Measurements from ENCODE around the gene HSD17B2.

HSD17B2 gene

DNA sequence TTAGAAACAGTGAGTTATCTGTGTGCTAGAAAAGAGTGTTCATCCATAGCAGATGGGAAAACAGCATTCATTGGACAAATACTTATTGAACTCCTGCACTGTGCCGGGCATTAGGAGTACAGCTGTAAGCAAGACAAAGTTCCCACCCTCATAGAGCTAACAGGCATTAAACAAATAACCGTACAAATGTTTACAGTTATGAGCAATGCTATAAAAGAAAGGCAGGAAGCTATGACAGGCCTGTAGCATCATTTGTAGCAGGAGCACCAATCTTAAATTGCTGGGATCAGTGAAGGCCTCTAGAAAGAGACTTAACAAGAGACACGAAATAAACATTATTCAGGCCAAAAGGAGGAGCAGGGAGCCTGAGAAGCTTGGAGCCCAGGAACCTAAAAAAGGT is 39.4 kb upstream of the HSD17B2 start:
- Histone ChIP-seq H3K79me2 (ENCODE audit: control insufficient read depth, insufficient read depth, low read length) (no peaks in the 10 kb centered on the region), H3K79me1 (ENCODE audit: low read length) (no peaks in the 10 kb centered on the region), H3K9ac (ENCODE audit: low read length) (no peak overlapping the region), H3K56ac (ENCODE audit: low read length) (no peak overlapping the region), H3K27ac (ENCODE audit: low read depth, low read length) (no peak overlapping the region), H3K4me1 (ENCODE audit: control insufficient read depth, low read depth, low read length) (no peaks in the 10 kb centered on the region), H3K4ac (ENCODE audit: low read depth, low read length) (no peak overlapping the region), H2AK5ac (ENCODE audit: low read length) (no peak overlapping the region), H2BK15ac (replicated peaks; ENCODE audit: low read depth) (no peak overlapping the region), H4K5ac (ENCODE audit: low read length) (no peak overlapping the region), H3K4me2 (ENCODE audit: low read length) (no peak overlapping the region), H3K18ac (ENCODE audit: low read length) (no peak overlapping the region), H3K23ac (ENCODE audit: low read length) (no peak overlapping the region), H2BK120ac (ENCODE audit: low read depth, low read length) (no peak overlapping the region), H3K27me3 (ENCODE audit: insufficient read depth, low read length, poor library complexity) (no peaks in the 10 kb centered on the region), H3K4me3 (ENCODE audit: low read length) (no peak overlapping the region), H4K8ac (ENCODE audit: low read depth, low read length) (no peak overlapping the region), H2BK5ac (ENCODE audit: low read length) (no peak overlapping the region), H3K36me3 (ENCODE audit: control insufficient read depth, insufficient read depth, low read length) (no peaks in the 10 kb centered on the region)
- no CpG with 5 or more reads among the region's 3 CpGs for WGBS (ENCODE audit: extremely low coverage, insufficient coverage, low lambda C conversion rate)
- no peak for DNase-seq

- no peaks in the 10 kb centered on the region for H3K36me3 ChIP-seq (ENCODE audit: control insufficient read depth, insufficient read depth, low read length)
- no peak overlapping the region for H3K9ac ChIP-seq (ENCODE audit: low read length)
- no peak overlapping the region for H3K18ac ChIP-seq (ENCODE audit: low read length)
- no peak overlapping the region for H3K27ac ChIP-seq (ENCODE audit: low read depth, low read length)
- no CpG with 5 or more reads among the region's 11 CpGs for WGBS (ENCODE audit: extremely low coverage, insufficient coverage, low lambda C conversion rate)
- no peaks in the 10 kb centered on the region for H3K79me2 ChIP-seq (ENCODE audit: control insufficient read depth, insufficient read depth, low read length)
- no peak overlapping the region for H2AK5ac ChIP-seq (ENCODE audit: low read length)
- no peaks in the 10 kb centered on the region for H3K4me1 ChIP-seq (ENCODE audit: control insufficient read depth, low read depth, low read length)
- H4K8ac ChIP-seq (ENCODE audit: low read depth, low read length) = no peak overlapping the region
- no peak overlapping the region for H3K4ac ChIP-seq (ENCODE audit: low read depth, low read length)
- H3K4me2 ChIP-seq (ENCODE audit: low read length) = no peak overlapping the region
- no peaks in the 10 kb centered on the region for H3K79me1 ChIP-seq (ENCODE audit: low read length)
- H3K23ac ChIP-seq (ENCODE audit: low read length) = no peak overlapping the region
- H4K5ac ChIP-seq (ENCODE audit: low read length) = no peak overlapping the region
- H2BK5ac ChIP-seq (ENCODE audit: low read length) = no peak overlapping the region
- no peak overlapping the region for H3K56ac ChIP-seq (ENCODE audit: low read length)
- no peaks in the 10 kb centered on the region for H3K27me3 ChIP-seq (ENCODE audit: insufficient read depth, low read length, poor library complexity)
- no peak overlapping the region for H2BK15ac ChIP-seq (replicated peaks; ENCODE audit: low read depth)
- H3K4me3 ChIP-seq (ENCODE audit: low read length) = no peak overlapping the region
- DNase-seq = peak; percentile 75
- no peak overlapping the region for H2BK120ac ChIP-seq (ENCODE audit: low read depth, low read length)
These were observed 38.2 kb upstream of the HSD17B2 start for GRCh38 chr16:81996664-81997509.

DNA sequence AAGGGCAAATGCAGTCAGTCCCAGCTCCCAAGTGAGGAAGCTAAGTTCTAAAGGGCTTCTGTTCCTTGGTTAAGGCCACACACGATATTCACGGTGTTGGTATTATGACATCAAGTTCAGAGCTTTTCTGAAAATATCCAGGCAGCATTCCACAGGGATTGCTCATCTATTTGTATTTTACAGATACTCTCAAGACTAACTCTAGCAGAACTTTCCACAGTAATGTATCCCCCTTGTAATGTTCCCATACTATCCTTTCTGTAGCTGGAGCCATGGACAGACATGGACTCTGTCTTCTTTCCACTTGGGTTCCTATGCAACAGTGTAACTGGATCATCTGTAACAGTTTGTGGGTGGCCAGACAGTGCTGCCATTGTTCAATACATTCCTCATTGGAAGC is 37.3 kb upstream of the HSD17B2 start:
- Histone ChIP-seq H3K27ac (ENCODE audit: low read depth, low read length) (no peak overlapping the region), H3K4ac (ENCODE audit: low read depth, low read length) (no peak overlapping the region), H3K18ac (ENCODE audit: low read length) (no peak overlapping the region), H2BK15ac (replicated peaks; ENCODE audit: low read depth) (no peak overlapping the region), H4K8ac (ENCODE audit: low read depth, low read length) (no peak overlapping the region), H2BK5ac (ENCODE audit: low read length) (no peak overlapping the region), H3K4me2 (ENCODE audit: low read length) (no peak overlapping the region), H3K23ac (ENCODE audit: low read length) (no peak overlapping the region), H4K5ac (ENCODE audit: low read length) (no peak overlapping the region), H2BK120ac (ENCODE audit: low read depth, low read length) (no peak overlapping the region), H3K4me3 (ENCODE audit: low read length) (no peak overlapping the region), H3K27me3 (ENCODE audit: insufficient read depth, low read length, poor library complexity) (no peaks in the 10 kb centered on the region), H3K9ac (ENCODE audit: low read length) (no peak overlapping the region), H3K4me1 (ENCODE audit: control insufficient read depth, low read depth, low read length) (no peaks in the 10 kb centered on the region), H3K36me3 (ENCODE audit: control insufficient read depth, insufficient read depth, low read length) (no peaks in the 10 kb centered on the region), H2AK5ac (ENCODE audit: low read length) (no peak overlapping the region), H3K56ac (ENCODE audit: low read length) (no peak overlapping the region), H3K79me1 (ENCODE audit: low read length) (no peaks in the 10 kb centered on the region), H3K79me2 (ENCODE audit: control insufficient read depth, insufficient read depth, low read length) (no peaks in the 10 kb centered on the region)
- WGBS (ENCODE audit: extremely low coverage, insufficient coverage, low lambda C conversion rate) = no CpG with 5 or more reads among the region's 2 CpGs
- DNase-seq = no peak

- no peak overlapping the region for H3K18ac ChIP-seq (ENCODE audit: low read length)
- H4K5ac ChIP-seq (ENCODE audit: low read length) = no peak overlapping the region
- H4K8ac ChIP-seq (ENCODE audit: low read depth, low read length) = no peak overlapping the region
These were observed 32.2 kb upstream of the HSD17B2 start for GRCh38 chr16:82002831-82003230.

GRCh38 chr16:82004601-82005000 is 30.5 kb upstream of the HSD17B2 start:
- Histone ChIP-seq H2BK5ac (ENCODE audit: low read length) (no peak overlapping the region), H2BK15ac (replicated peaks; ENCODE audit: low read depth) (no peak overlapping the region), H3K27me3 (ENCODE audit: insufficient read depth, low read length, poor library complexity) (no peaks in the 10 kb centered on the region), H3K27ac (ENCODE audit: low read depth, low read length) (no peak overlapping the region), H3K9ac (ENCODE audit: low read length) (no peak overlapping the region), H3K79me1 (ENCODE audit: low read length) (no peaks in the 10 kb centered on the region), H2BK120ac (ENCODE audit: low read depth, low read length) (no peak overlapping the region), H4K8ac (ENCODE audit: low read depth, low read length) (no peak overlapping the region), H4K5ac (ENCODE audit: low read length) (no peak overlapping the region), H3K23ac (ENCODE audit: low read length) (no peak overlapping the region), H3K36me3 (ENCODE audit: control insufficient read depth, insufficient read depth, low read length) (no peaks in the 10 kb centered on the region), H2AK5ac (ENCODE audit: low read length) (no peak overlapping the region), H3K18ac (ENCODE audit: low read length) (no peak overlapping the region), H3K56ac (ENCODE audit: low read length) (no peak overlapping the region), H3K4me2 (ENCODE audit: low read length) (no peak overlapping the region), H3K4me3 (ENCODE audit: low read length) (no peak overlapping the region), H3K4me1 (ENCODE audit: control insufficient read depth, low read depth, low read length) (no peaks in the 10 kb centered on the region), H3K4ac (ENCODE audit: low read depth, low read length) (no peak overlapping the region), H3K79me2 (ENCODE audit: control insufficient read depth, insufficient read depth, low read length) (no peaks in the 10 kb centered on the region)
- no peak for DNase-seq
- no CpG with 5 or more reads among the region's 5 CpGs for WGBS (ENCODE audit: extremely low coverage, insufficient coverage, low lambda C conversion rate)

More at GRCh38 chr16:82002831-82003230, 32.2 kb upstream of the HSD17B2 start:
- no peak for DNase-seq
- H3K56ac ChIP-seq (ENCODE audit: low read length) = no peak overlapping the region
- no peaks in the 10 kb centered on the region for H3K4me1 ChIP-seq (ENCODE audit: control insufficient read depth, low read depth, low read length)
- WGBS (ENCODE audit: extremely low coverage, insufficient coverage, low lambda C conversion rate) = no CpG with 5 or more reads among the region's 3 CpGs
- H3K36me3 ChIP-seq (ENCODE audit: control insufficient read depth, insufficient read depth, low read length) = no peaks in the 10 kb centered on the region
- H3K27me3 ChIP-seq (ENCODE audit: insufficient read depth, low read length, poor library complexity) = no peaks in the 10 kb centered on the region
- H3K27ac ChIP-seq (ENCODE audit: low read depth, low read length) = no peak overlapping the region
- H3K23ac ChIP-seq (ENCODE audit: low read length) = no peak overlapping the region
- no peaks in the 10 kb centered on the region for H3K79me2 ChIP-seq (ENCODE audit: control insufficient read depth, insufficient read depth, low read length)
- H2AK5ac ChIP-seq (ENCODE audit: low read length) = no peak overlapping the region
- no peak overlapping the region for H2BK5ac ChIP-seq (ENCODE audit: low read length)
- H2BK120ac ChIP-seq (ENCODE audit: low read depth, low read length) = no peak overlapping the region
- no peak overlapping the region for H3K4me3 ChIP-seq (ENCODE audit: low read length)
- no peaks in the 10 kb centered on the region for H3K79me1 ChIP-seq (ENCODE audit: low read length)
- no peak overlapping the region for H3K4ac ChIP-seq (ENCODE audit: low read depth, low read length)
- no peak overlapping the region for H2BK15ac ChIP-seq (replicated peaks; ENCODE audit: low read depth)
- no peak overlapping the region for H3K4me2 ChIP-seq (ENCODE audit: low read length)
- H3K9ac ChIP-seq (ENCODE audit: low read length) = no peak overlapping the region
